SH-SY5Y (cell line): Measurements from ENCODE around the gene CHD9.

Source experiments
- GATA2 ChIP-seq: IDR thresholded peaks from 2 replicates; pipeline ENCODE4 v1.6.1; 2011; ENCODE audit warnings: mild to moderate bottlenecking, low read depth, low read length
- GATA3 ChIP-seq: IDR thresholded peaks from 2 replicates; pipeline ENCODE4 v1.6.1; 2011; ENCODE audit warnings: low read depth, mild to moderate bottlenecking, low read length, moderate library complexity

DNA sequence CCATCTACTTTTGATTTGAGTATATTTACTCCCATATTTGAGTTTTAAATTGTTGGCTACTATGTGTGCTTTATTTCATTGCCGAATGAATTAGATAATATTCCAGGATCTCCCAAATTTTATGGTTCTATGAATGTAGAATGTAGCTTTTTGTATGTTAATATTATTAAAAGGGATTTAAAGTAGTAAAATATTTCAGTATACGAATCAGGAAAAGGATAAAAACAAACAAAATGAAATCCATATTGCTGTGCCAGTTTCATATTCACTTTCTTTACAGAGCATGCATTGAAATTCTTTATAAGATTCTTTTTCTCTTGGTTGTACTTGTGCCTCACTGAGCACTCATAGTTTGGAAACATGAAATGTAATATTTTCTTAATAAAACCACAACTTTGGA, 155.1 kb downstream of the CHD9 start:
- TF ChIP-seq GATA2 = no peak
- TF ChIP-seq GATA3 = no peak
